Measurements from ENCODE around the gene NT5C3A. TPM values are rescaled to one million over a fixed set of nuclear protein-coding genes. Genes with fewer than 3 reads are reported as not detected.

NT5C3A gene
- total RNA-seq, 2 experiments from 2014 or later, result 31.5 to 33.3 TPM

DNA sequence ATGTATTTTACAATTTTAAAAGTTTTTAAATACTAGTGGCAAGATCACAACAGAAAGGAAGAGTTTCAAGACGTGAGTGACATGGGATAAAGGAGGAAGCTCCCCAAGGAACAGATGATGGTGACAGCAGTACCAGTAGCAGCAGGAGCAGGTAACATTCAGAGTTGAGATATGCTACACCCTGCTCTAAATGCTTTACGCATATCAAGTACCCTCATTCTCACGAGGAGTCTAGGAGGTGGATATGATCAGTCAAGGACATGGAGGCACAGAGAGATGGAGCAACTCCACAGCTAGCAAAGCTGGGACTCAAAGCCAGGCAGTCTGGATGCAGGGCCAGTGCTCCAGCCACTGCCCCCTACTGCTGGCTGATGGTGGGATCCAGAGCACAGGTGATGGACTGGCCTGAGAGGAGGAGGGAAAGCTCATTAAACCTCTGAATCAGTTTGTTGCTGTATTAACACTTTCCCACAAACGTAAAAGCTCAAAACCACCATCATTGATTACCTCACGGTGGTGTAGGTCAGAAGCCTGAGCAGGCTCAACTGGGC lies 29.1 kb upstream of the NT5C3A start:
- no peaks in the 10 kb centered on the region for H3K4me1 ChIP-seq (ENCODE audit: insufficient read depth, low read length)
- H3K27me3 ChIP-seq (ENCODE audit: control insufficient read depth in 1 of 2, insufficient read depth in 2 of 2, low read length in 2 of 2), result no peaks in the 10 kb centered on the region
- H3K4me1 Mint-ChIP-seq (ENCODE audit: low read depth), result no peaks in the 10 kb centered on the region
- H3K27ac ChIP-seq (ENCODE audit: low read depth in 1 of 2, low read length in 2 of 2), result no peak overlapping the region
- no peaks in the 10 kb centered on the region for H3K9me3 ChIP-seq (ENCODE audit: control insufficient read depth in 1 of 2, insufficient read depth in 1 of 2, low read length in 2 of 2)
- TF ChIP-seq, protein P1, sequence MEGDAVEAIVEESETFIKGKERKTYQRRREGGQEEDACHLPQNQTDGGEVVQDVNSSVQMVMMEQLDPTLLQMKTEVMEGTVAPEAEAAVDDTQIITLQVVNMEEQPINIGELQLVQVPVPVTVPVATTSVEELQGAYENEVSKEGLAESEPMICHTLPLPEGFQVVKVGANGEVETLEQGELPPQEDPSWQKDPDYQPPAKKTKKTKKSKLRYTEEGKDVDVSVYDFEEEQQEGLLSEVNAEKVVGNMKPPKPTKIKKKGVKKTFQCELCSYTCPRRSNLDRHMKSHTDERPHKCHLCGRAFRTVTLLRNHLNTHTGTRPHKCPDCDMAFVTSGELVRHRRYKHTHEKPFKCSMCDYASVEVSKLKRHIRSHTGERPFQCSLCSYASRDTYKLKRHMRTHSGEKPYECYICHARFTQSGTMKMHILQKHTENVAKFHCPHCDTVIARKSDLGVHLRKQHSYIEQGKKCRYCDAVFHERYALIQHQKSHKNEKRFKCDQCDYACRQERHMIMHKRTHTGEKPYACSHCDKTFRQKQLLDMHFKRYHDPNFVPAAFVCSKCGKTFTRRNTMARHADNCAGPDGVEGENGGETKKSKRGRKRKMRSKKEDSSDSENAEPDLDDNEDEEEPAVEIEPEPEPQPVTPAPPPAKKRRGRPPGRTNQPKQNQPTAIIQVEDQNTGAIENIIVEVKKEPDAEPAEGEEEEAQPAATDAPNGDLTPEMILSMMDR (IDR thresholded peaks at IDR 0.05), result no peak
- no peak overlapping the region for H3K4me3 Mint-ChIP-seq
- intact Hi-C loops (cut with DNase I, micrococcal nuclease), result no loop called here
- H3K27ac Mint-ChIP-seq, result no peak overlapping the region
- ChIA-PET POLR2A (no interaction called here), CTCF (no interaction called here)
- peaks cover 39% of the 10 kb centered on the region for H3K36me3 Mint-ChIP-seq (ENCODE audit: low read depth)
- no peak for DNase-seq
- H3K36me3 ChIP-seq (ENCODE audit: insufficient read depth, low read length), result peaks cover 26% of the 10 kb centered on the region
- H3K9me3 Mint-ChIP-seq, result no peaks in the 10 kb centered on the region
- no peaks in the 10 kb centered on the region for H3K27me3 Mint-ChIP-seq
- no peak for ATAC-seq (ENCODE audit: poor library complexity)
- H3K4me3 ChIP-seq (ENCODE audit: low read length), result no peak overlapping the region

DNA sequence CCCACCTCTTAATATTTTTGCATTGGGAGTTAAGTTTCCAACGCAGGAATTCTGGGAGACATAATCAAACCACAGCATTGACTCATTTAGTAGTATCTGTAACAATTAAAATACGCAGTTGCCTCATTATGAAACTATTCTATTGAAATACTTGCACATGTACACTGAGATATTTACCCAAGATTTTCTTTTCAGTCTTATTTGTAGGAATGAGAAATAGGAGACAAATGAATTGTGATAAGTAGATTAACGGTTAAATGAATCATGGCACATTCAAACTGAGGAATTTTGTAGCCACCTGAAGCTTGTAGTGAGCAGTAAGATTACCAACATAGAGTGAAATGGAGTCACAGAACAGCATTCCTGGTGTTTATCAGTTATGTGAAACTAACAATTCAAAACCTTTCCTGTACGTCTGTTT lies 28.5 kb upstream of the NT5C3A start:
- H3K36me3 ChIP-seq (ENCODE audit: insufficient read depth, low read length), result peaks cover 20% of the 10 kb centered on the region
- peaks cover 33% of the 10 kb centered on the region for H3K36me3 Mint-ChIP-seq (ENCODE audit: low read depth)
- TF ChIP-seq, protein P1 (IDR thresholded peaks at IDR 0.05), result no peak
- DNase-seq, result no peak
- H3K27ac ChIP-seq (ENCODE audit: low read depth in 1 of 2, low read length in 2 of 2), result no peak overlapping the region
- intact Hi-C loops (cut with DNase I, micrococcal nuclease), result no loop called here
- no peak overlapping the region for H3K4me3 Mint-ChIP-seq
- no peak overlapping the region for H3K4me3 ChIP-seq (ENCODE audit: low read length)
- H3K4me1 ChIP-seq (ENCODE audit: insufficient read depth, low read length), result no peaks in the 10 kb centered on the region
- CTCF ChIA-PET, result no interaction called here
- H3K9me3 Mint-ChIP-seq, result no peaks in the 10 kb centered on the region
- no peak for ATAC-seq (ENCODE audit: poor library complexity)
- H3K27me3 Mint-ChIP-seq, result no peaks in the 10 kb centered on the region
- H3K9me3 ChIP-seq (ENCODE audit: control insufficient read depth in 1 of 2, insufficient read depth in 1 of 2, low read length in 2 of 2), result peaks cover 3 to 5% of the 10 kb centered on the region in 2 experiments
- no peak overlapping the region for H3K27ac Mint-ChIP-seq
- POLR2A ChIA-PET, result no interaction called here
- no peaks in the 10 kb centered on the region for H3K27me3 ChIP-seq (ENCODE audit: control insufficient read depth in 1 of 2, insufficient read depth in 2 of 2, low read length in 2 of 2)
- no peaks in the 10 kb centered on the region for H3K4me1 Mint-ChIP-seq (ENCODE audit: low read depth)

DNA sequence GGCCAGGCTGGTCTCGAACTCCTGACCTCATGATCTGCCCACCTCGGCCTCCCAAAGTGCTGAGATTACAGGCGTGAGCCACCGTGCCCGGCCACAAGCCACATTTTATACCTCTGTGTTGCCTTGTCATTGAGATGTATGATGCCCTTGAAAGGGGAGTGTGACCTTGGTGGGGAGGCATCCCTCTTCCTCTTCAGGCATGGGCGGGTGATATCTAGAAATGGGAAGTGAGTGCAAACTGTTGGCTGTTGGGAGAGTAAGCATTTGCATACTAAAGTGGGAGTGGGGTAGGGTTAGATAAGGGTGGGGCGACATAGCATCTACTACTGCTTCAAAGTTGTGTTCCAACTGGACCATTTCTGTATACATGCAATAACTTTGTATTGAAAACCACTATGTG lies 26.6 kb upstream of the NT5C3A start:
- no peak for ATAC-seq (ENCODE audit: poor library complexity)
- H3K27me3 ChIP-seq (ENCODE audit: control insufficient read depth in 1 of 2, insufficient read depth in 2 of 2, low read length in 2 of 2), result no peaks in the 10 kb centered on the region
- no peak overlapping the region for H3K4me3 Mint-ChIP-seq
- no peak for DNase-seq
- H3K27me3 Mint-ChIP-seq, result no peaks in the 10 kb centered on the region
- peaks cover 8% of the 10 kb centered on the region for H3K36me3 ChIP-seq (ENCODE audit: insufficient read depth, low read length)
- TF ChIP-seq, protein P1 (IDR thresholded peaks at IDR 0.05), result no peak
- no peak overlapping the region for H3K27ac Mint-ChIP-seq
- no peak overlapping the region for H3K4me3 ChIP-seq (ENCODE audit: low read length)
- no peak overlapping the region for H3K27ac ChIP-seq (ENCODE audit: low read depth in 1 of 2, low read length in 2 of 2)
- H3K4me1 ChIP-seq (ENCODE audit: insufficient read depth, low read length), result no peaks in the 10 kb centered on the region
- H3K4me1 Mint-ChIP-seq (ENCODE audit: low read depth), result no peaks in the 10 kb centered on the region
- H3K9me3 Mint-ChIP-seq, result no peaks in the 10 kb centered on the region
- intact Hi-C loops (cut with DNase I, micrococcal nuclease), result no loop called here
- ChIA-PET POLR2A (no interaction called here), CTCF (no interaction called here)
- H3K9me3 ChIP-seq (ENCODE audit: control insufficient read depth in 1 of 2, insufficient read depth in 1 of 2, low read length in 2 of 2), result peaks cover 6 to 8% of the 10 kb centered on the region in 2 experiments
- H3K36me3 Mint-ChIP-seq (ENCODE audit: low read depth), result peaks cover 19% of the 10 kb centered on the region

Data from CD4-positive, alpha-beta T cell (primary cell).